Right lung (tissue), 10 donors: ENCODE measurements around the gene NUCB2. TPM values are rescaled to one million over a fixed set of nuclear protein-coding genes. Genes with fewer than 3 reads are reported as not detected.
"Not testable (repeated sequence)": the region's sequence is repeated elsewhere in the genome, so short reads cannot be mapped to it uniquely, and the experiment has no call there.

ENCODE experiments used
- DNase-seq, 2 donors: peaks; one replicate each; pipeline ENCODE4 v3.0.0-alpha.2; 2013
- long read RNA-seq, 8 donors: transcript quantifications; one replicate each; lab custom pipeline, GENCODE V29; 2026
- polyA plus RNA-seq, 5 donors: library from polyadenylated mRNA; unstranded; fragments of 120-200 nt; gene quantifications; one replicate each; pipeline versions ENCODE4 v1.2.1 to v1.2.3, GENCODE V29; 2013; ENCODE audit warnings: inconsistent platforms in 1 of 5, low replicate concordance in 1 of 5; ENCODE audit not compliant: insufficient read length in 5 of 5, insufficient read depth in 1 of 5

Gene NUCB2
- polyA plus RNA-seq, result 100 to 1,000 TPM in 2 of 5 donors, 10 to 100 TPM in 3; 75.4 to 113 (median 99.4) TPM
- long read RNA-seq, donor 1, transcript NUCB2-208 (14 exons, 2,274 nt), result major isoform, 6 of 79 reads
- long read RNA-seq, donor 1, partial matches to known transcripts, result 66 of 79 reads
- long read RNA-seq, donor 1, other reads (novel, unspliced or antisense), result 6 of 79 reads
- long read RNA-seq, donor 2, transcript NUCB2-208 (14 exons, 2,274 nt), result major isoform, 5 of 33 reads
- long read RNA-seq, donor 2, partial matches to known transcripts, result 27 of 33 reads
- long read RNA-seq, donor 2, other reads (novel, unspliced or antisense), result 0 of 33 reads
- long read RNA-seq, donor 3, partial matches to known transcripts, result 38 of 41 reads
- long read RNA-seq, donor 3, other reads (novel, unspliced or antisense), result 0 of 41 reads
- long read RNA-seq, donor 4, partial matches to known transcripts, result 39 of 44 reads
- long read RNA-seq, donor 4, other reads (novel, unspliced or antisense), result 0 of 44 reads
- long read RNA-seq, donor 5, transcript NUCB2-208 (14 exons, 2,274 nt), result major isoform, 11 of 77 reads
- long read RNA-seq, donor 5, partial matches to known transcripts, result 64 of 77 reads
- long read RNA-seq, donor 5, other reads (novel, unspliced or antisense), result 0 of 77 reads
- long read RNA-seq, donor 6, transcript NUCB2-208 (14 exons, 2,274 nt), result major isoform, 7 of 71 reads
- long read RNA-seq, donor 6, partial matches to known transcripts, result 63 of 71 reads
- long read RNA-seq, donor 6, other reads (novel, unspliced or antisense), result 0 of 71 reads
- long read RNA-seq, donor 7, transcript NUCB2-208 (14 exons, 2,274 nt), result major isoform, 15 of 60 reads
- long read RNA-seq, donor 7, partial matches to known transcripts, result 43 of 60 reads
- long read RNA-seq, donor 7, other reads (novel, unspliced or antisense), result 0 of 60 reads
- long read RNA-seq, donor 8, partial matches to known transcripts, result 7 of 14 reads
- long read RNA-seq, donor 8, other reads (novel, unspliced or antisense), result 0 of 14 reads

DNA sequence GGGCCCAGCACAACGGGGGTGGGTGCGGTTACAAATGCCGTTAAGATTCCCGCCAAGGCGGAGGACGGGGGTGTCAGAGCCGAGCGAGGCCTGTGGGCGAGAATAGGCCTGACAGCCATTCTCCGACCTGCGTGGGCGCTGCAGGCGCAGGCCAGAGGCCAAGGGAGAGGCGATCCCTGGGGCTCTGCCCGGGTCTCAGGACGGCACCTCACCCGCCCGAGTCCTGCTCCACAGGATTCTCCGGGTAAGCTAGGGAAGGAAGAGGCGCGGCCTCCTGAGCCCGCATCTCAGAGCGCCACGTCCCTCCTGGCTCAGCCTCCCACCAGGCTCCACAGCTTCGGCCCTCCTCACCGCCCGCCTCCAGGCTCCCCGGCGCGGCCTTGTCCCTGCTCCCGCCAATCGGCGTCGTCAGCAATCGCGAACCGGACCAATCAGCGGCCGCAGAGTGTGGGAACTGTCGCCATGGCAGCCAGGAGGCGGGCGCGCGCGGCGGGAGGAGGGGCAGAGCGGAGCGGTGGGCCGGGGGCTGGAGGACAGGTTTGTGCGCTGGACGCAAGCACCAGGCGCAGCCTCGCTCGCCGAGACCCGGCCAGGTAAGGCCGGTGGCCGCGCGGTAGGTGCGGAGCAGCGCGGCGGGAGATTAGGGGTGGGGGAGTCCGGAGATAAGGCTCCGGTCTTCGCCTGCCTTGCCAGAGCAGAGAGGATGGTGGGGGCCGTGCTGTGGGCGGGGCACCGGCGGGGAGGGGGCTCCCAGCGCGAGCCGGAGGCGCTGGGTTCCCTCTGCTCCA lies at the start of gene NUCB2:
NUCB2 (plus strand) TSS at position 504 of the 788 bp plus-strand sequence. CDS start 18,585 bp downstream, outside the sequence.
- DNase-seq, result peak; percentile 96 to 97

GRCh38 chr11:17228186-17228925 lies 48.2 kb upstream of the NUCB2 start:
- not testable (repeated sequence) for DNase-seq

DNA sequence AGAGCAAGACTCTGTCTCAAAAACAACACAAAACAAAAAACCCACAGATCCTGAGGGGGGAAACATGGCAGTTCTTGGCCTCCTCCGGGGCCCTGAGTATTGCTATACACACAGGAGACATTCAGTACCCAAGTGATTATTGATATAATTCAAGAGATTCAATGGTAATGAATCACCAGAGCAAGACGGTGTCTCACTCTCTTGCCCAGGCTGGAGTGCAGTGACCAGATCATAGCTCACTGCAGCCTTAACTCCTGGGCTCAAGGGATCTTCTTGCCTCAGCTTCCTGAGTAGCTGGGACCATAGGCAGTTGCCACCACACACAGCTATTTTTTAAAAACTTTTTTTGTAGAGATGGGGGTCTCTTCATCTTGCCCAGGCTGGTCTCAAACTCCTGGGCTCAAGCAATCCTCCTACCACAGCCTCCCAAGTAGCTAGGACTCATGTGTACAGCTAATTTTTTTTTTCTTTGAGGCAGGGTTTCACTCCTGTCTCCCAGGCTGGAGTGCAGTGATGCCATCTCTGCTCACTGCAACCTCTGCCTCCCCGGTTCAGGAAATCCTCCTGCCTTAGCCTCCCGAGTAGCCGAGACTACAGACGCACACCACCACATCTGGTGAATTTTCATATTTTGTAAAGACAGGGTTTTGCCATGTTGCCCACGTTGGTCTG lies 46.9 kb upstream of the NUCB2 start:
- DNase-seq, result no peak

- DNase-seq, result no peak
Observed at GRCh38 chr11:17230867-17231851, 45.4 kb upstream of the NUCB2 start.

- DNase-seq, result no peak
Observed at GRCh38 chr11:17233101-17233500, 43.4 kb upstream of the NUCB2 start.

DNA sequence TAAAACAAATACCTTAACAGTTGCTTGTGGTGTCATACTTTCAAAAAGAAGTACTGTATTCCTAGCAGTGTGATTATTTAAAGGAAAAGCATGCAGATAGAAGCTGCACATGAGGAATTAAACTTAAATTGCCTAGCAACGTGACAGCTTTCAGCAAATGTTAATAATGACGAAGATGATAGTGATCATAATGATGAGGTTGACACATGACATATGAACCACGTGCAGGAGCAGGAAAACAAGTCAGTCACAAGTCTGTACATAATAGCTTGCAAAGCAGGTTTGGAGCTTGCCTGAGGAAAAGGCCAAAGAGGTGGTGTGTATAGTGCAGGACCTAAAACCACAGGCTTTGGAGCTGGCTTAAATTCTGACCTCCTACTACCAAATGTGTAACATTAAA lies 38.2 kb upstream of the NUCB2 start:
- no peak for DNase-seq

DNA sequence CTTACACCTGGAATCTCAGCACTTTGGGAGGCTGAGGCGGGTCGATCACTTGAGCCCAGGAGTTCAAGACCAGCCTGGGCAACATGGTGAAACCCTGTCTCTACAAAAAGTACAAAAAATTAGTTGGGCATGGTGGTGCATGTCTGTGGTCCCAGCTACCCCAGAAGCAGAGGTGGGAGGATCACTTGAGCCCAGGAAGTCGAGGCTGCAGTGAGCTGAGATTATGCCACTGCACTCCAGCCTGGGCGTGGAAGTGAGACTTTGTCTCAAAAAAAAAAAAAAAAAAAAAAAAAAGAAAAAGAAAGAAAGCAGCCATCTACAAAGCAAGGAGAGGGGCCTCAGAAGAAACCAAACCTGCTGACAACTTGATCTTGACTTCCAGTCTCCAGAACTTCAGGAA lies 36.6 kb upstream of the NUCB2 start:
- not testable (repeated sequence) for DNase-seq

DNA sequence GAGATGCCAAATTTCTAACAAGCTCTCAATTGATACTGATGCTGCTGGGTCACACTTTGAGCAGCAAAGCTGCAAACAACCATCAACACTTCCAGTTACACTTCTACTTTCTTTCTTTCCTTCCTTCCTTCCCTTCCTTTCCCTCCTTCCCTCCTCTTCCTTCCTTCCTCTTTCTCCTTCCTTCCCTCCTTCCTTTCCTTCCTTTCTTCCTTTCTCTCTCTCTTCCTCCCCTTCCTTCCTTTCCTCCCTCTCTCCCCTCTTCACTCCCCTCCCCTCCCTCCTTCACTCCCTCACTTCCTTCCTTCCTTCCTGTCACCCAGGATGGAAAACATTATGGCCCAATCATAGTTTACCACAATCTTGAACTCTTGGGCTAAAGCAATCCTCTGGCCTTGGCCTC lies 35.8 kb upstream of the NUCB2 start:
- DNase-seq, result no peak

GRCh38 chr11:17242954-17243353 lies 33.6 kb upstream of the NUCB2 start:
- not testable (repeated sequence) for DNase-seq

DNA sequence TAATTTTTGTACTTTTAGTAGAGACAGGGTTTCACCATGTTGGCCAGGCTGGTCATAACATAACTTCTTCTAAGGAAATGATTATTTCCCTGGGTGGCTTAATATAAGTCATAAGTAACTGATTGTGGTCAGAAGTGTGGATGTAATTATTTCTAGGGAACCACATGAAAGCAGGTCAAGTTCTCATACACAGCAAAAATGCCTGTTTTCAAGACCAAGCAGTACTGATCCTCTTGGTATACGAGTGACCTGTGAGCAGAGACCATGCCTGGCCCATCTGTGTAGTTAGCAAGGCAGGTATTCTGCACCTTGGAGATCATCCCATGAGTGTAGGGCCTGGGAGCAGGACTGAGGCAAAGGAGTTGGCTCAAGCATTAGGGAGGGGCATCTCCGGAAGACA lies 32.5 kb upstream of the NUCB2 start:
- no peak for DNase-seq

DNA sequence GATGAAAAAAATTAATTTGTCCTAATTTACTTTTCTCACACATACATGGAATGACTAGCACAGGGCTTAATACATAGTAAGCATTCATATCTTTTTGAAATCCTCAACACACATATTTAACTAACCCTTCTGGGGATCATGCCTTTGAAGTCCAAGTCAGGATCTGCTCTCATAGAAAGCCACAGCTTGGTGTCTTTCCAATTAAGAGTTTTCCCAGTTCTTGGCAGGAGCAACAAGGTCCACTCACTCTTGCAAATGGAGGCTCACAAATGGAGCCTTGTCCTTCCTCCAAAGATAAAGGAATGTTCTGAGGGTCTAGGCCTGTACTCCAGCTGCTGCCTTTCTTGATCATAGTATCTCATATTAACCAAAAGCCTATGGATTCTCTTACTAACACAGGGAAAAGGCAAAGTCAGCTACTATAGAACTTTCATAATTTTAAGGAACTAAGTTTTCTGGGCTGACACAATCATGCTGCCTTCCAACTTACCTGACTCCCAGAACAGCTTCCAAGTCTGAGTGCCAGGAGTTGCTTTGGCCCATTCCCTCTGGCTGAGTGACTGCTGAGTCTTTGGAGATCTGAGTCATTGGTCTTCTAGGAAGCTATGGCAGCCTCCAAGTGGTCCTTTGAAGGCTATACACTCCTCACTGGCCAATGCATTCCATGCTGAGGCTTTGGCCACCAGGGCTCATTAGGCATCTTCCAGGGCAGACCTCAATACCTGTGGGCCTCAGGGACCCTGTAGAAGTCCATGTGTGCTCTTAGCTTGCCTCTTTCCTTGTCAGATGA lies 25.8 kb upstream of the NUCB2 start:
- no peak for DNase-seq

- DNase-seq, result no peak
Observed at GRCh38 chr11:17252704-17253103, 23.8 kb upstream of the NUCB2 start.

DNA sequence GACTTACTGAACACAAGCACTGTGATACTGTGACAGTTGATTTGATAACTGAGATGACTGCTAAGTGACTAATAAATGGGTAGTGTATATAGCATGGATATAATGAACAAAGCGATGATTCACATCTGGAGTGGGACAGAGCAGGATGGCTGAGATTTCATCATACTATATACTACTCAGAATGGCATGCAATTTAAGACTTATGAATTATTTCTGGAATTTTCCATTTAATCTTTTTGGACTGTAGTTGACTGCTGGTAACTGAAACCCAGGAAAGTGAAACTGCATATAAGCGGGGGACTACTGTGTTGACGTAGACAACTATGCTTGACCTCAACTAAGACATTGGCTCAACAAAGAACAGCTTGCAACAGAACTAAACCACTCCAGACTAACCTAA lies 20.0 kb upstream of the NUCB2 start:
- peak; percentile 21 to 26 for DNase-seq

GRCh38 chr11:17257196-17257595 lies 19.3 kb upstream of the NUCB2 start:
- DNase-seq, result no peak

- no peak for DNase-seq
Observed at GRCh38 chr11:17258670-17259069, 17.9 kb upstream of the NUCB2 start.

- DNase-seq, result no peak
Observed at GRCh38 chr11:17259519-17259918, 17.0 kb upstream of the NUCB2 start.

DNA sequence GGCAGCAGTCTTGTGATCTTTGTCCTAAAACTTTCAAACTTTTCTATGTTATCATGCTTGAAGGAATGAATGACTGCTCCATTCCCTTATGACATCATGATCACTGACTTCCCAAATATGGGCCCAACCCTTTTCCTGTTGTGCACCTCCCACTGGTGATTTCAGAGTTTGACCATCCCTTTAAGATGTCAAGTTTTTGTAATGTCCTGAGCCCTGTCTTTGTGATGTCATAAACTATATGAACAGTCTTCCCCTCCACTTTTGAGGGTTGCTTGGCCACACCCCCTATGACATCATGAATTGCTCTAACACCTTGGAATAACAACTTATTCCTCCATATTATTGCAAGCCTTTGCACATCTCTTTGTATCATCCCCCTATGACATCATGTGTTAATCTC lies 16.5 kb upstream of the NUCB2 start:
- no peak for DNase-seq

DNA sequence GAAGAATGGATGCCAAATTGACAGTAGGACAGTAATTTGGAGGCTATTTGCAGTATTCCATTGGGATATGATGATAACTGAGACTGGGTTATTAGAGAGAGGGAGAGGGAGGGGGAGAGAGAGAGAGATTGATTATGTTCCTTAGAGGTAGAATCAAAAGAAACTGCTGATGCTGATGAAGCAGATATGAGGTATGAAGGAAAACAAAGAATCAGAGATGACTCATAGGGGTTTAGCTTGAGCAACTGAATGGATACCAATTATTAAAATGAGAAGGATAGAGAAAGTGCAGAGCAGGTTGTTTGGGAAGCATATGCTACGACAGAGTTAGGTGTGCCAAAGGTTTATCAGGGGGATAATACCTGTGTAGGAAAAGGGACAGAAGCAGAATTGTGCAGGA lies 12.8 kb upstream of the NUCB2 start:
- DNase-seq, result no peak
